C1 segment of cervical spinal cord (tissue), 14 donors: ENCODE measurements around the gene SAMM50.

Experiments
- DNase-seq, 14 donors: peaks; one replicate each; lab custom pipeline; 2025; lab: John Stamatoyannopoulos, UW

Gene SAMM50

GRCh38 chr22:43945632-43946383 lies 9.4 kb upstream of the SAMM50 start:
- peak in 8 of 14 donors; percentile 2 to 27 (median 16) for DNase-seq

GRCh38 chr22:43946384-43946667 lies 8.9 kb upstream of the SAMM50 start:
- DNase-seq, result no peak

DNA sequence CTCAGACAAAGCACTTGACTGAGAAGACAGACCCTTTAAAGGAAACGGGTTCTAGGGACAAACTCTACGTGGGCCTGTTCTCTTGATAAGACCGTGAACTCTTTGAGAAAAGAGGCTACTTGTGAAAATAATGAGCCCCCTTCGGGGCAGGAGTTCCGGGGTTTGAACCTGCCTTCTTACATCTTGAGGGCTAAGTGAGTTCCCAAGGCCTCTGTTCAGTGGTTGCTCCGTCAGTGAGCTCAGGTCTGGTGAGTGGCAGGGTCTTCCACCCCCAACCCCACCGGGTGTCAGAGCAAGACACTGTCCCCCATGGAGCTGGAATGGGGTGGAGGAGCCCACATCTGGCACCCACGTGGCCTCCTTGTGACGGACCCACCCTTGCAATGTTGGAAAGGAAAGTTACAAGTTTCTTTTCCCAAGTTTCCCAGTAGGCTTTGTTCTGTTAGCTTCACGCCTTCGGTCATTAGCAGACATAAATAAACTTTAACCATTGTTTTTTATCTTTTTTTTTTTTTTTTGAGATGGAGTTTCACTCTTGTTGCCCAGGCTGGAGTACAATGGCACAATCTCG lies 6.3 kb upstream of the SAMM50 start:
- no peak for DNase-seq

GRCh38 chr22:43951391-43951790 lies 3.9 kb upstream of the SAMM50 start:
- no peak for DNase-seq

- no peak for DNase-seq
Measured at GRCh38 chr22:43951966-43952365, 3.3 kb upstream of the SAMM50 start.

- DNase-seq, result no peak
Measured at GRCh38 chr22:43953988-43954785, 1.1 kb upstream of the SAMM50 start.

DNA sequence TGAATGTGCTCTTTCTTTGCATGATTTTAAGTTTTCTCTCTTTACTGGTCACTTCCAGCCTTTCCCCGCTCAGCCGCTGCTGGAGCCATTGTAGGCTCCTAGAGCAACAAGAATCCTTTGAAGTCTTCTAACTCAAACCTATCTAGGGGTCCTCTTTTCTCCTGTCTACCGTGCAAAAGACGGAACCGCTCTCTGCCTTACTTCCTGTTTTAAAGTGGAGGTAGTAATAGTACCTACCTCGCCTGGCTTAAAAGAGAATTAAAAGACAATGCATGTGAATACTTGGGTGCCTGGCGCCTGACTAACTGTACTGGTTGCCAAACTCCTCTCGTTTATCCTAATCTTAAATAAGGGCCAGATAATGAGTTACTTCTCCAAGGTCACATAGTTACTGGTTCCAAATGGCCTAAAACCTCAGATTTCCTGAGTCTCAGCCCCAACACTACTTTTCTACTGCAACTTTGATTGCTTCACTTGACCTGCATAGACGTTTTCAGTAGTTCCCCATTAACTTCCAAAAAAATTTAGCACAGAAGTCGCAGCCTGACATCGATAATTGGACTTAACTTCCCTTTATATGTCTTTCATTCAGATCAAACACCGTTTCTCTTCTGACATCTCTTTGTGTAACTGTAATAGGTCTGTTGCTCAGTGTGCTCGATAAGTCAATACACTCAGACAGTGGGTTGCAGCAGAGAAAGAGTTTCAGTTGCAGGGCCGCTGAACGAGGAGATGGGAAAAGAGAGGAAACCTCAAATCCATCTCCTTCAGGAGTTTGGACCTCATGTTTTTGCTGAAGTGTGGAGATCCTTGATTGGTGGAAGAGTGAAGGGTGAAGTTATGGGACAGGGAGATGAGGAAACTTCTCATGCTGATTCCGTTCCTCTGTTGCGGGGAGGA lies 891 bp downstream of the SAMM50 start:
- no peak for DNase-seq

DNA sequence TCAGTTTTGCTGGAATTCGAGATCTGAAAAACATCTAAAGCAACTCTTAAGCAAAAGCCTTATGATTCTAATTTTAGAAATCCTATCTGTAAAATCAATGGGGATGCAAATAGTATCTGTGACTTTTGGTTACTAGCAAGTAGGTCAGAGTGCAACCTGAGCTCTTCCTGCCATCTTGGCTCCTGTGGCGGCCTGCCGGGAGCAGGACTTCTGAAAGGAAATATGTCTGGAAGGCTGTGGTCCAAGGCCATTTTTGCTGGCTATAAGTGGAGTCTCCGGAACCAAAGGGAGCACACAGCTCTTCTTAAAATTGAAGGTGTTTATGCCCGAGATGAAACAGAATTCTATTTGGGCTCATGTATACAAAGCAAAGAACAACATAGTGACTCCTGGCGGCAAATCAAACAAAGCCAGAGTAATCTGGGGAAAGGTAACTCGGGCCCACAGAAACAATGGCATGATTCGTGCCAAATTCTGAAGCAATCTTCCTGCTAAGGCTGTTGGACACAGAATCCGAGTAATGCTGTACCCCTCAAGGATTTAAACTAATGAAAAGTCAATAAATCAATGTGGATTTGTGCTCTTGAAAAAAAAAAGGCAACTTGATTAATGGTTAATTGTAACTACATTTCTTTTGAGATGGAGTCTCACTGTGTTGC lies 1.7 kb downstream of the SAMM50 start:
- no peak for DNase-seq

GRCh38 chr22:43957871-43958270 lies 2.6 kb downstream of the SAMM50 start:
- no peak for DNase-seq

DNA sequence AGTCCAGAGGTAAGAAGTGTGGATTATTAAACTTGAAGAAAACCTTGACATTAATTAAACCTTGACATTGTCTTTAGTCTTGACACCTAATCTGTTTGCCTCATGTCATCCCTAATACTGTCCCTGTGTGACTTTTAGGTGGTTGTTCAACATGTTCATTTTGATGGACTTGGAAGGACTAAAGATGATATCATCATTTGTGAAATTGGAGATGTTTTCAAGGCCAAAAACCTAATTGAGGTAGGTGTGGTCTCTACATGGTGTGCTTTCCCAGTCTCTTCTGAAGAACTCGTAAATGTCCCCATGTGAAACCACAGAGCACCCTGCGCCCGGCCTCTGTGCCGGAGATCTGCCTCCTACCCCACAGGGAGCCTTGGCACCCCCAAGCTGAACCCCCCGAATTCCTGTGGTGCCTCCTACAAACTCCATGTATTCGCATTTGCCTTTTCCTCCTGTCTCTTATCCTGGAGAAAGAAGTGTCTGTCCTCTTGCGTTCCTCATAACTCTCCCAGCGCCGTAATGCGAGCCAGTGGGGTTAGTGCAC lies 9.1 kb downstream of the SAMM50 start:
- DNase-seq, result no peak

DNA sequence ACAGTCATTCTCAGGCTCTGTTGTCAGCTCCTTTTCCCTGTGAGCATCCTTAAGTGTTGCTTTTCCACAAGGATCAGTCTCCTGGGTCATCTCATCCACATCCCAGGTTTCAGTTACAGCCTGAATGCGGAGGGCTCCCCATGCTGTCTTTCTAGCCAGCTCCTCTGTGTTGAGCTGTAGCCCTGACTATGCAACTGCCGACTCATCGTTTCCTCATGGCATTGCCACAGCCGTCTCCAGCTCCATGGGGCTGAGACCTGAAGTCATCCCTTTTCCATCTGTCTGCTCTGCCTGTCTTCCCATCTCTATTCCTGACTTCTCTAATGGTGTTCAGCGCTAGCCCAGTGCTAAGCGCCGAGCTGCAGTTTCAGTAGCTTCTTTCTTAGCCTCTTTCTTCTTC lies 11.8 kb downstream of the SAMM50 start:
- no peak for DNase-seq

DNA sequence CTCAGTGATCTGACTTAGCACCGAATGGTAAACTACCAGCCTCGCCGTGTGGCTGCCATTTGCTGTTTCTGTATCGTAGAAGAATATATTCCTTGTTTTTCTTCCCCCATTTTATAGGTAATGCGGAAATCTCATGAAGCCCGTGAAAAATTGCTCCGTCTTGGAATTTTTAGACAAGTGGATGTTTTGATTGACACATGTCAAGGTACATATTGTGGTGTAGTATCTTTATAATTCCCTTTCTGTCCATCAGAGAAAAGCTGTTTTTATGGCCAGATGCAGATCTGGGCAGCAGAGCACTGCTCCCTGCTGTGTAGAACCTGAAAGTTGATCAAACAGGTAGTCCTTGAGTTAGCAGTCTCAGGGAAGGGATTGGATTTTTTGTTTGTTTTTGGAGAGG lies 13.4 kb downstream of the SAMM50 start:
- DNase-seq, result no peak

DNA sequence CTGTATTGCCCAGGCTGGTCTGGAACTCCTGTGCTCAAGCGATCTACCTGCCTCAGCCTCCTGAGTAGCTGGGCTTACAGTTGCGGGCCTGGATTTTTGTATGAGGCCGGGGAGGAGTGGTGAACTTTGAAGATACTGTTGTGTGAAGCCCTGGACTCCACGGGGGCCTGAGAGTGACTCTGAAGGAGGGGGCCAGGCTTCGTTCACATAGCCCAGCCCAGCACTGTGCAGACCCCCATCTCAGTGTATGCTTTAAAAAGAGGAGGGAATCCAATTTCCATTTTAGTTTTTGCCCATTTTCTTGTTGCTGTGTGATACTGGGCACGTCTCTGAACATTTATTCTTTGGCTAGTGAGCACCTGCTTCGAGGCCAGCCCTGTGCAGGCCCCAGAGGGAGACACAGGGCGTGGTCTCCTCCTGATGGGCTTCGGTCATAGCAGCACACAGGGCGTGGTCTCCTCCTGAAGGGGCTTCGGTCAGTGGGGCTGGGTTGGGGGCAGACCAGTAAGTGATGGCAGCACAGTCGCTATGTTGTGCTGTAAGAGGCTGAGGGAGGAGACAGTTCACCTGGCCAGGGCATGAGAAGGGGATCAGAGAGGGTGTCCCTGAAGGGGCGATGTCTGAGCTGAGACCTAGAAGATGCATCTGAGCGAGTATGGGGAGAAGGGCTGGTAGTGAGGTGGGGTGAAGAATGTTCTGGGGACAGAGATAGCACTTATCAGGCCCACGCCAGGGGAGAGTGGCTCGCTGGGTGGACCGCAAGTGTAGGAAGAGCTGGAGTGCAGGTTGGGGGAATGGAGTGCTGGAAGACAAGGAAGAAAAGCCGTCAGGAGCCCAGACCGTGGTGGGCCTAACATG lies 14.0 kb downstream of the SAMM50 start:
- DNase-seq, result no peak

- DNase-seq, result no peak
Measured at GRCh38 chr22:43969989-43970755, 14.9 kb downstream of the SAMM50 start.

DNA sequence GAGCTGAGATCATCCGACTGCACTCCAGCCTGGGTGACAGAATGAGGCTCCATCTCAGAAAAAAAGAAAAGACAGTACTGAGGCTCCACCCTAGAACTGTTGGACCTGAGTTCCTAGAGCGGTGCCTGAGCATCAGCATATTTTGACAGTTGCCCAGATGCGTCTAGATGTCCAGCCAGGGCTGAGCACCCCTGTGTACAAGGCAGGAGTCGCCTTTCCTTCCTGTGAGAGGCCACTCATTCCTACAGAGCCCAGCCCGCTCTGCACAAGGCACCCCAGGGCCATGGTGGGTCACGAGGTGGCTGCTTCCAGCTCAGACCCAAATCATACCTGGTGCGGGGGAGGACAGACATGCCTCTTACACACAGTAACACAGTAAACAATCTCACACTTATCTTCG lies 15.9 kb downstream of the SAMM50 start:
- no peak for DNase-seq

- DNase-seq, result no peak
Measured at GRCh38 chr22:43972931-43973462, 17.8 kb downstream of the SAMM50 start.

GRCh38 chr22:43974028-43974545 lies 18.8 kb downstream of the SAMM50 start:
- DNase-seq, result no peak

DNA sequence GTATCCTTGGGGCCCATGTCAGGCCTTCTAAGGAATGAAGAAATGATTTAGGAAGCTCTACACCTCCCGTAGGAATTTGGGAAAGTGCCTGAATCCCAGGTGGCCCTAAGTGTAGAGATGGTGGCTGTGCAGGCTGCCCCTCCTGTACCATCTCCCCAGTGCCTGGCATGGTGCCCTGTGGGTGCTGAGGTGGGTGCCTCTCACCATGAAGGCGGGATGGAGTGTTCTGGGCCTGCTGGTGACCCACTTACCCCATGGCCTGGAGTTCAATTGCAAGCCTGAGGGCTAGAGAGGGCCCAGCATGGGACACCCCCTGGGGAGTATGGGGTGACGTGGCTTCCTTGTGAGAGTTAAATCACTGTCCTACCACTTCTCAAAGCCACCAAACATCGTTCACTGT lies 19.8 kb downstream of the SAMM50 start:
- DNase-seq, result no peak
